ENCODE results near the gene PIEZO2.
"Not testable (repeated sequence)": the region's sequence is repeated elsewhere in the genome, so short reads cannot be mapped to it uniquely, and the experiment has no call there.

- TF ChIP-seq POLR2A, POLR2AphosphoS5 (IDR thresholded peaks at IDR 0.05; ENCODE audit: low read depth, low read length): not testable (repeated sequence)
These were observed 20.3 kb downstream of the PIEZO2 start for GRCh38 chr18:11129059-11129458.

All from GM12892 (cell line).